HCT116 (cell line): ENCODE data around the gene SOCS4.

ENCODE experiments used
- POLR2A ChIP-seq: IDR thresholded peaks from 2 replicates; pipeline ENCODE4 v1.7.0; 2011; ENCODE audit warnings: borderline replicate concordance; ENCODE audit not compliant: insufficient read depth, insufficient read length; ENCODE audit errors: extremely low read depth
- REST ChIP-seq: IDR thresholded peaks from 2 replicates; pipeline ENCODE4 v1.6.1; 2012; ENCODE audit warnings: low read depth

- TF ChIP-seq REST (no peak), POLR2A (no peak)
Observed at GRCh38 chr14:55066223-55066622, 39.2 kb downstream of the SOCS4 start.
